Measurements from ENCODE around the gene FTCDNL1.

The FTCDNL1 gene

GRCh38 chr2:199738727-199739412, 112.1 kb downstream of the FTCDNL1 start:
- FAIRE-seq, result no peak

- FAIRE-seq, result no peak
These were observed 116.3 kb downstream of the FTCDNL1 start for GRCh38 chr2:199734651-199735050.

DNA sequence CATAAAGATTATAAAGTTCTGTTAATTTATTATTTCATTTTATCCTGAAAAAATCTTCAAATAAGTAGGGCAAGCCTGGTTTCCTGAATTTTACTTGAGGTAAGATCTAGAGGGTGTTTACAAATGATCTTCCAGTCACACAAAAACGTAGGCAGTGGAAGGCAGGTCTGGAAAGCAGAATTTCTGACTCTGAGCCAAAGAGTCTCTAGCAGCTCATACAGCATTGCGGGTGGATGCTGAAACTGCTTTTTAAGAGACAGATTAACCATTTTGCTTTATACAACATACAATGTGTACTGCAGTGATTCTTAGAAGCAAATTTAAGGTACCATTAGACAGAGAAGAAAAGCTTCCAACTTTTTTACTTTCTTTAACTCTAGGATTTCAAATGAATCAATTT, 117.0 kb downstream of the FTCDNL1 start:
- FAIRE-seq, result no peak

GRCh38 chr2:199727801-199728200, 123.2 kb downstream of the FTCDNL1 start:
- no peak for FAIRE-seq

DNA sequence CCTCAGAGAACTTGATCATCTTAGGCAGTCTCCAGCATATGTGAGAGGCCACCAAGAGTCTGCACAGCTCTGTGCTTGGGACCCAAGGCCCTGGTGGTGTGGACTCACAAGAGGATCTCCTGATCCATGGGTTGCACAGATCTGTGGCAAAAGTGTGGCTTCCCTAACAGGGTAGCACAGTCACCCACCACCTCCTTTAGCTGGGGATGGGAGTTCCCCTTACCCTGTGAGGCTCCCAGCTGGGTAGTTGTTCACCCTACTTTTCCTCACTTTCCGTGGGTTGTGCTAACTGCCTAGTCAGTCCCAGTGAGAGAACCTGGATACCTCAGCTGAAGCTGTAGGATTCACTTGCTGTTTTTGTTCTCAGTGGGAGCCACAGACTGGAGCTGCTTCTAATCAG, 123.7 kb downstream of the FTCDNL1 start:
- FAIRE-seq, result no peak

GRCh38 chr2:199718074-199718473, 132.9 kb downstream of the FTCDNL1 start:
- FAIRE-seq, result no peak

GRCh38 chr2:199717587-199717907, 133.4 kb downstream of the FTCDNL1 start:
- no peak for FAIRE-seq

DNA sequence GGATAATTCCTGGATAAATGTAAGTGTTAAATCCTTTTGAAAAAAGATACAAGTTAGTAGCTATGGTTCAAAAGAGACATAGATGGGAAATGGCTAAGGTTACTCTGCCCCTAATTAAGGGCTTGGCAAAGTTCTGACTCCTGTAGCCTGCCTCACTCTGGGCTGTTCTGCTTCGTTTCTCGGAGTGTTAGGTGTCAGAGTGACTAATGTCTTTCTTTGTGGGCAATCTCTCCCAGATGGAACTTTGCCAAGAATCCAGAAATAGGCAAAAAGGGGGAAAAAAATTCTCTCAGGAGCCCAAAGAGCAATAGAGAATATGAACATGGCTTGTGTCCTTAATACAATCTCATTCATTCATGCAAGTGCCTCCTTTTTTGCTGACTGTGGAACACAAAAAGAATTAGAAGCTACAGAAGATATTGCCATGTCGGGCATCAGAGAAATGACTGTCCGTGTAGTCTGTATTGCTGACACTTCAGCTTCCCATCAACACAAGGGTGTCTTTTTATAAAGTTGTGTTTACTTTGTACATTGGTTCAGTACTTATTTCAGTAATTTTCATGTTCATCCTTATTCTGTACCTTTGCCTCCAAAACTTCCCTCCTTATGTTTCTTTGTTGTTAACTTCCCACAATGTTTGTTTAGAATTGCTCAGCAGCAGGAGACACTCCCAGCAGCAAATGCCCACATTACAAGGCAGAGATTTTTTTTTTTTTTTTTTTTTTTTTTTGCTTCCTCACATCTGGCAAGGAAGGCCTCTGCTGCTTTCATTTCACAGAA, 134.0 kb downstream of the FTCDNL1 start:
- no peak for FAIRE-seq

GRCh38 chr2:199713746-199714145, 137.2 kb downstream of the FTCDNL1 start:
- FAIRE-seq, result no peak

- no peak for FAIRE-seq
These were observed 140.4 kb downstream of the FTCDNL1 start for GRCh38 chr2:199710551-199710950.
